Progenitor cell of endocrine pancreas (in vitro differentiated cells): ENCODE results near the gene RERE. TPM values are rescaled to one million over a fixed set of nuclear protein-coding genes. Genes with fewer than 3 reads are reported as not detected.

Source experiments
- DNase-seq: peaks from one replicate; pipeline ENCODE4 v3.0.0; 2021; ENCODE audit warnings: low spot score; ENCODE audit not compliant: unreplicated experiment
- H3K27ac Mint-ChIP-seq: 2 replicates; pipeline ENCODE4 v1.8.0; 2021; ENCODE audit warnings: mild to moderate bottlenecking, moderate library complexity, mixed read lengths
- H3K27me3 Mint-ChIP-seq: 2 replicates; pipeline ENCODE4 v1.8.0; 2021; ENCODE audit warnings: mixed read lengths
- H3K36me3 Mint-ChIP-seq: 2 replicates; pipeline ENCODE4 v1.8.0; 2022; ENCODE audit warnings: mixed read lengths; ENCODE audit not compliant: insufficient read depth
- H3K4me1 Mint-ChIP-seq: 2 replicates; pipeline ENCODE4 v1.8.0; 2021; ENCODE audit warnings: low read depth, mixed read lengths
- H3K4me3 Mint-ChIP-seq: 2 replicates; pipeline ENCODE4 v1.8.0; 2021; ENCODE audit warnings: low read depth, mild to moderate bottlenecking, moderate library complexity, mixed read lengths
- H3K9me3 Mint-ChIP-seq: 2 replicates; pipeline ENCODE4 v1.8.0; 2021; ENCODE audit warnings: low read depth, mixed read lengths
- total RNA-seq: library from RNA; stranded (reverse); gene quantifications from 2 replicates; pipeline ENCODE4 v1.2.1, GENCODE V29; 2021
- TF ChIP-seq, protein P1 (sequence below): fragments of 200-600 bp; sonication (generic); IDR thresholded peaks from one replicate; pipeline ENCODE4 v1.5.0; 2021; ENCODE audit warnings: antibody characterized with exemption, mild to moderate bottlenecking; ENCODE audit not compliant: unreplicated experiment

RERE gene
- total RNA-seq, 1 donor from 2014 or later, result 329 TPM

DNA sequence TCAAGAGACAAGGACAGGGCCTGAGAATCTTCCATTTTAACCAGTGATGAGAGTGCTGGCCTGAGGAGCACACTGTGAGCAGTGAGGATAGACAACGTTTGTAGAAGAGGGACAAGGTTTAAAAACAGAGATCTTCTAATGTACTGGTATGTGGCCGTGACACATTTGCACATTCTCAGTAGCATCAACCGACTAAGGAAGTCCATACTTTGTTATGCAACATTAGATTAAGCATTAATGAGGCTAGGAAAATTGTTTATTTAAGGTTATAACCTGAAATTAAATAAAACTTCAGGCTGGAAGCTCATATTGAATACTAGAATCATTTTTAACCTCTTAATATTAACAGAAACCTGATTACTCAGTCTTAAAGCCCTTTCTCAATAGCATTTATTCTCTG is 400.6 kb downstream of the RERE start:
- peaks cover 41% of the 10 kb centered on the region for H3K4me1 Mint-ChIP-seq
- H3K9me3 Mint-ChIP-seq, result no peaks in the 10 kb centered on the region
- TF ChIP-seq, protein P1, sequence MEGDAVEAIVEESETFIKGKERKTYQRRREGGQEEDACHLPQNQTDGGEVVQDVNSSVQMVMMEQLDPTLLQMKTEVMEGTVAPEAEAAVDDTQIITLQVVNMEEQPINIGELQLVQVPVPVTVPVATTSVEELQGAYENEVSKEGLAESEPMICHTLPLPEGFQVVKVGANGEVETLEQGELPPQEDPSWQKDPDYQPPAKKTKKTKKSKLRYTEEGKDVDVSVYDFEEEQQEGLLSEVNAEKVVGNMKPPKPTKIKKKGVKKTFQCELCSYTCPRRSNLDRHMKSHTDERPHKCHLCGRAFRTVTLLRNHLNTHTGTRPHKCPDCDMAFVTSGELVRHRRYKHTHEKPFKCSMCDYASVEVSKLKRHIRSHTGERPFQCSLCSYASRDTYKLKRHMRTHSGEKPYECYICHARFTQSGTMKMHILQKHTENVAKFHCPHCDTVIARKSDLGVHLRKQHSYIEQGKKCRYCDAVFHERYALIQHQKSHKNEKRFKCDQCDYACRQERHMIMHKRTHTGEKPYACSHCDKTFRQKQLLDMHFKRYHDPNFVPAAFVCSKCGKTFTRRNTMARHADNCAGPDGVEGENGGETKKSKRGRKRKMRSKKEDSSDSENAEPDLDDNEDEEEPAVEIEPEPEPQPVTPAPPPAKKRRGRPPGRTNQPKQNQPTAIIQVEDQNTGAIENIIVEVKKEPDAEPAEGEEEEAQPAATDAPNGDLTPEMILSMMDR, result no peak
- H3K27ac Mint-ChIP-seq, result peak overlapping the region; percentile 82
- DNase-seq, result no peak
- H3K4me3 Mint-ChIP-seq, result no peak overlapping the region
- H3K27me3 Mint-ChIP-seq, result no peaks in the 10 kb centered on the region
- H3K36me3 Mint-ChIP-seq, result peaks cover 10% of the 10 kb centered on the region

DNA sequence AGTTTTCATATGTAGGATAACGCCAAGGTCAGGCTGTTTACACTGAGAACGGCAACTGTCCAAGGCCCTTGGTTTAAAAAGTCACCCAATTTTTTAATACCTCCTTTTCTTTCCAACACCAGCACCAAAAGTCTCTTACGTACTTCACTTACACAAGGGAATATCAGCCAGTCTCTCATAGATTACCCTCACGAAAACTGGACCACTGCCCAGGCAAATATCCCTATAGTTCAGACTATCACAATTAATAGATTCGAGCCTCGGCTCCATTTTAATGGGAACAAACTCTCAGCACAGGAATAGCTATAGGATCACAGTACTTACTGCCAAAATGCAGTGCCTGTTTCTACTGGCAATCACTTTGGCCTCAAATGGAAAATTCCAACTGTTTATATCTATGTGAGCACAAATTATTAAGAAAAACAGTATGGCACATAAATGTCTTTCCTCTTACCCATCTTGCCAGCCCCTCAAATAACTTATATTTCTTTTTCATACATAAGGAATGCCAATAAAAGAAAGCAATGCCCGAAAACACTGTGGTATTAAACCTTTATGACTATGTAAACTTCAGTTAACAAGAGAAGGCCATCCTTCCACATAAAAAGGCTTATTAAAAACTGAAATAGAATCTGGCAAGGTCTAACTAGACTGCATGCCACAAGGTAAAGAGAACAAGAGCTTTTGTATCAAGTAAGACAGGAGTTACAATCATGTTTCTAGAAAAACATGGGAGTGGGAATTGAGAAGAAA is 401.7 kb downstream of the RERE start:
- Mint-ChIP-seq H3K4me3 (no peak overlapping the region), H3K36me3 (peaks cover 11% of the 10 kb centered on the region), H3K27ac (peak overlapping the region; percentile 90), H3K4me1 (peaks cover 45% of the 10 kb centered on the region), H3K9me3 (no peaks in the 10 kb centered on the region), H3K27me3 (no peaks in the 10 kb centered on the region)
- DNase-seq, result no peak
- TF ChIP-seq, protein P1, result no peak

DNA sequence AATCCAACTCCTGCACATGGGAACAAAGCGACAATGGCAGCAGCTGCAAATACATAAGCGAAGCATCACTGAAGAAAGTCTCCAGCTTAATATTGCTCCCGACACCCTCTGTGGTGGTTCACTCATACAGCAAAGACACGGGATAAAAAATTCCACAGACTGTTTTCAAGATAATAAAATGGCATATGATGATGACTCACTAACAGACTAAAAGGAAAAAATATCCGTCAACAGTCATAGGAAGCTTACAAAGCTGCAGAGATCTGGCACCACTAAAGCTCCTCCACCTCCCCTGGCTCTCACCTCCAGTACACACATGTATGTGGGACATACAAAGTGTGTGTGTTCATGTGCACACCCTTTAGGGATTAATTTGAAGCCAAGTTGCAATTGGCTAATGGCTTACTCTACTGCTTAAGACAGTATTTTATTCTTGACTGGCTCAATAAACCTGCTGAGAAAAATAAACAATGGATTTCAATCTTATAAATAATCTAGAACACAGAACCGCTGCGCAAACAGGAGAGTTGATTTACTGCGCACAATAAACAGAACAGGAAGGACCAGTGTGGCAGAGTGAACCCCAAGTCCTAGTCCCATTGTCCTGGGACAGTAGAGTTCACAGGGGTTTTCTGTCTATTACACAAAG is 405.1 kb downstream of the RERE start:
- H3K36me3 Mint-ChIP-seq, result peaks cover 16% of the 10 kb centered on the region
- no peak overlapping the region for H3K4me3 Mint-ChIP-seq
- H3K27me3 Mint-ChIP-seq, result no peaks in the 10 kb centered on the region
- H3K9me3 Mint-ChIP-seq, result no peaks in the 10 kb centered on the region
- H3K27ac Mint-ChIP-seq, result peak overlapping the region; percentile 63
- TF ChIP-seq, protein P1, result no peak
- peaks cover 64% of the 10 kb centered on the region for H3K4me1 Mint-ChIP-seq
- DNase-seq, result no peak

DNA sequence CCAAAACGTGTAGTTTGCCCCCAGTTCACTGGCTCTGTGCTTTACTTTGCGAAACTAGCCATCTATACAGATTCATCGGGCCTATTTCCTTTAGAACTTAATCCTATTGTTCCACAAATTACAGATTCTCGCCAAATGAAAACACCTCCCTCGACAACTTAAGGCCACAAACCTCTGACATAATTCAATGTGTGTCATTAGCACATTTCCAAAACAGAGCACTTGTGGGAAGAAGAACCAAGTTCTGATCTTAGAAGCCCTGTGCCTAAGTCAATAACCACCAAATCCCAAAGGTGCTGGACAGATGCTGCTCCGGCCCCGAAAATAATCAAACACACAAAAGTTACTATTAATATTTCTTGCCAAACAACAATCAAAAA is 405.6 kb downstream of the RERE start:
- Mint-ChIP-seq H3K36me3 (peaks cover 16% of the 10 kb centered on the region), H3K9me3 (no peaks in the 10 kb centered on the region), H3K27ac (peak overlapping the region; percentile 63), H3K27me3 (no peaks in the 10 kb centered on the region), H3K4me1 (peaks cover 63% of the 10 kb centered on the region), H3K4me3 (no peak overlapping the region)
- DNase-seq, result no peak
- TF ChIP-seq, protein P1, result no peak

DNA sequence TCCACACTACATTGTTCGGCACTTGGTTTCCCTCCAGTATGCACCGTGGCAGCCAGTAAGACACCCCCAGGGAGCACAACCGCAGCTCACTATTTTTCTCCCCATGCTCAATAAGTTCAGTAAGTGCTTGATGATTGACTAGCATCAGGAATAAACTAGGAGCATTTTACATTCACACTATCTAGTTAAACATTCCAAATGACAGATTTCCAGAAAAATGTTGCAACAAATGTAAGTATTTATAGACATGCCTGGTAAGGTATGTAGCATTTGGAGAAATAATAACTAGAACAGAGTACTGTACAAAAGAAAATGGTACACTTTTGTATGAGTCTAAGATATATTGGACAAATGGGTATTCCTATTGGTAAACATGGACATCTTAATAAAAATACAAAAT is 406.6 kb downstream of the RERE start:
- Mint-ChIP-seq H3K9me3 (no peaks in the 10 kb centered on the region), H3K27me3 (no peaks in the 10 kb centered on the region), H3K27ac (peak overlapping the region; percentile 11), H3K4me3 (no peak overlapping the region), H3K36me3 (peaks cover 19% of the 10 kb centered on the region), H3K4me1 (peaks cover 59% of the 10 kb centered on the region)
- TF ChIP-seq, protein P1, result no peak
- no peak for DNase-seq
